Subcutaneous abdominal adipose tissue (tissue), 5 donors: Measurements from ENCODE around the gene NKX1-2.

Experiments used
- H3K27ac ChIP-seq: one replicate; pipeline ENCODE4 v1.7.0; 2013; ENCODE audit warnings: low read depth, mild to moderate bottlenecking, inconsistent platforms, low read length, moderate library complexity
- H3K27me3 ChIP-seq, 5 donors: one replicate each; pipeline ENCODE4 v1.7.0; 2013; ENCODE audit warnings: low read length in 5 of 5, inconsistent platforms in 1 of 5; ENCODE audit not compliant: control insufficient read depth in 5 of 5, insufficient read depth in 4 of 5
- H3K36me3 ChIP-seq, 5 donors: one replicate each; pipeline ENCODE4 v1.7.0; 2013; ENCODE audit warnings: low read length in 5 of 5; ENCODE audit not compliant: control insufficient read depth in 5 of 5, insufficient read depth in 5 of 5
- H3K4me1 ChIP-seq, 5 donors: one replicate each; pipeline ENCODE4 v1.7.0; 2013; ENCODE audit warnings: low read length in 5 of 5, mild to moderate bottlenecking in 3 of 5, moderate library complexity in 1 of 5; ENCODE audit not compliant: control insufficient read depth in 5 of 5, insufficient read depth in 5 of 5
- H3K4me3 ChIP-seq, 5 donors: one replicate each; pipeline ENCODE4 v1.7.0; 2013; ENCODE audit warnings: low read length in 5 of 5, low read depth in 1 of 5
- H3K9ac ChIP-seq, 5 donors: one replicate each; pipeline ENCODE4 v1.7.0; 2013; ENCODE audit warnings: low read length in 5 of 5, mild to moderate bottlenecking in 4 of 5, moderate library complexity in 3 of 5
- H3K9me3 ChIP-seq, 5 donors: one replicate each; pipeline ENCODE4 v1.7.0; 2013; ENCODE audit warnings: low read length in 5 of 5; ENCODE audit not compliant: control insufficient read depth in 5 of 5
- donor health status: healthy.
- donor health status: healthy.
- donor health status: healthy.
- donor health status: healthy.
- donor health status: healthy.

The NKX1-2 gene

GRCh38 chr10:124465777-124466488 is 16.1 kb upstream of the NKX1-2 start:
- Histone ChIP-seq H3K4me1 (peaks cover 0 to 21% (median 8%) of the 10 kb centered on the region in 5 donors), H3K27me3 (no peaks in the 10 kb centered on the region), H3K9me3 (no peaks in the 10 kb centered on the region), H3K9ac (no peak overlapping the region), H3K27ac (no peak overlapping the region), H3K36me3 (no peaks in the 10 kb centered on the region), H3K4me3 (no peak overlapping the region)

GRCh38 chr10:124465003-124465776 is 15.4 kb upstream of the NKX1-2 start:
- H3K4me3 ChIP-seq: no peak overlapping the region
- no peak overlapping the region for H3K27ac ChIP-seq
- no peak overlapping the region for H3K9ac ChIP-seq

GRCh38 chr10:124464028-124464965 is 14.5 kb upstream of the NKX1-2 start:
- no peaks in the 10 kb centered on the region for H3K9me3 ChIP-seq
- no peak overlapping the region for H3K4me3 ChIP-seq
- peaks cover 0 to 21% (median 8%) of the 10 kb centered on the region in 5 donors for H3K4me1 ChIP-seq
- H3K27ac ChIP-seq: no peak overlapping the region
- H3K9ac ChIP-seq: no peak overlapping the region
- H3K36me3 ChIP-seq: no peaks in the 10 kb centered on the region
- H3K27me3 ChIP-seq: no peaks in the 10 kb centered on the region

More at GRCh38 chr10:124465003-124465776, 15.4 kb upstream of the NKX1-2 start:
- H3K4me1 ChIP-seq: peaks cover 0 to 21% (median 8%) of the 10 kb centered on the region in 5 donors
- no peaks in the 10 kb centered on the region for H3K9me3 ChIP-seq
- H3K27me3 ChIP-seq: no peaks in the 10 kb centered on the region
- H3K36me3 ChIP-seq: no peaks in the 10 kb centered on the region

GRCh38 chr10:124462348-124462695 is 12.5 kb upstream of the NKX1-2 start:
- Histone ChIP-seq H3K27ac (no peak overlapping the region), H3K27me3 (peaks cover 0 to 3% (median 0%) of the 10 kb centered on the region in 5 donors), H3K9me3 (no peaks in the 10 kb centered on the region), H3K4me3 (peak overlapping the region; percentile 75 to 87 (median 79)), H3K9ac (peak overlapping the region in 4 of 5 donors; percentile 65 to 71 (median 66)), H3K36me3 (no peaks in the 10 kb centered on the region), H3K4me1 (peaks cover 0 to 21% (median 8%) of the 10 kb centered on the region in 5 donors)

- Histone ChIP-seq H3K27ac (no peak within 1 kb of the TSS), H3K9ac (peak within 1 kb of the TSS in 4 of 5 donors; percentile 65 to 77 (median 66)), H3K9me3 (no peaks in the 10 kb centered on the region)
These were observed 12.0 kb upstream of the NKX1-2 start, which contains the start of gene LHPP for GRCh38 chr10:124461642-124462347. Gene LHPP (plus strand): TSS chr10:124461823. CDS start chr10:124461863, 40 bp downstream.

GRCh38 chr10:124460144-124460543 is 10.3 kb upstream of the NKX1-2 start:
- Histone ChIP-seq H3K36me3 (no peaks in the 10 kb centered on the region), H3K4me1 (peaks cover 0 to 17% (median 8%) of the 10 kb centered on the region in 5 donors), H3K4me3 (no peak overlapping the region), H3K27ac (no peak overlapping the region), H3K9me3 (no peaks in the 10 kb centered on the region), H3K27me3 (peaks cover 0 to 14% (median 5%) of the 10 kb centered on the region in 5 donors), H3K9ac (no peak overlapping the region)

More at GRCh38 chr10:124461642-124462347, 12.0 kb upstream of the NKX1-2 start, which contains the start of gene LHPP:
- H3K27me3 ChIP-seq: peaks cover 0 to 4% (median 0%) of the 10 kb centered on the region in 5 donors
- H3K36me3 ChIP-seq: no peaks in the 10 kb centered on the region
- H3K4me1 ChIP-seq: peaks cover 0 to 21% (median 8%) of the 10 kb centered on the region in 5 donors
- H3K4me3 ChIP-seq: peak within 1 kb of the TSS; percentile 75 to 87 (median 80)

GRCh38 chr10:124459395-124459794 is 9.6 kb upstream of the NKX1-2 start:
- no peak overlapping the region for H3K9ac ChIP-seq
- H3K4me3 ChIP-seq: no peak overlapping the region
- peaks cover 0 to 20% (median 6%) of the 10 kb centered on the region in 5 donors for H3K27me3 ChIP-seq
- no peaks in the 10 kb centered on the region for H3K36me3 ChIP-seq
- H3K4me1 ChIP-seq: peaks cover 0 to 15% (median 8%) of the 10 kb centered on the region in 5 donors
- H3K27ac ChIP-seq: no peak overlapping the region
- H3K9me3 ChIP-seq: no peaks in the 10 kb centered on the region

GRCh38 chr10:124458889-124459288 is 9.1 kb upstream of the NKX1-2 start:
- Histone ChIP-seq H3K9me3 (no peaks in the 10 kb centered on the region), H3K27ac (no peak overlapping the region), H3K27me3 (peaks cover 0 to 25% (median 11%) of the 10 kb centered on the region in 5 donors), H3K36me3 (no peaks in the 10 kb centered on the region), H3K4me3 (no peak overlapping the region), H3K4me1 (peaks cover 0 to 11% (median 8%) of the 10 kb centered on the region in 5 donors), H3K9ac (no peak overlapping the region)

- H3K27me3 ChIP-seq: peaks cover 0 to 28% (median 15%) of the 10 kb centered on the region in 5 donors
- H3K9ac ChIP-seq: no peak overlapping the region
- no peak overlapping the region for H3K27ac ChIP-seq
- H3K9me3 ChIP-seq: no peaks in the 10 kb centered on the region
- no peak overlapping the region for H3K4me3 ChIP-seq
- no peaks in the 10 kb centered on the region for H3K36me3 ChIP-seq
- peaks cover 0 to 11% (median 8%) of the 10 kb centered on the region in 5 donors for H3K4me1 ChIP-seq
These were observed 8.6 kb upstream of the NKX1-2 start for GRCh38 chr10:124458473-124458872.
